ENCODE results near the gene ZNF117. TPM values are rescaled to one million over a fixed set of nuclear protein-coding genes. Genes with fewer than 3 reads are reported as not detected.

Gene ZNF117
- total RNA-seq, 1 donor from 2014 or later = 24.4 TPM

DNA sequence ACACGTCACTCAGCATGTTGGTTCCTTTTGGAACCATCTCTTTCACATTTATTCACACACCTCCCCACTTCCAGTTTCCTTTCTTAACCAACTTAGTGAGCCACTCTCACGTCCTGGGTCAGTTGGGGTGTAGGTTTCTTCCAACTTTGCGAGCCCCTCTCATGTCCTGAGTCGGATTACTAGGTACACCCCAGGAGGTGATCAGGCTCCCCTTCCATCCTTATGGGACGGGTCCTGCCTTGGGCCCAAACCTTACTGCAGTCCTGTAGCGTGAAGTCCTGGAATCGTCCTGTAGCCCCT, 8.0 kb upstream of the ZNF117 start:
- Mint-ChIP-seq H3K4me1 (ENCODE audit: unreplicated experiment) (peaks cover 7% of the 10 kb centered on the region), H3K9me3 (peaks cover 45% of the 10 kb centered on the region), H3K4me3 (peak overlapping the region; percentile 80), H3K27me3 (no peaks in the 10 kb centered on the region), H3K27ac (peak overlapping the region; percentile 90), H3K36me3 (peaks cover 75% of the 10 kb centered on the region)
- TF ChIP-seq, protein P1, sequence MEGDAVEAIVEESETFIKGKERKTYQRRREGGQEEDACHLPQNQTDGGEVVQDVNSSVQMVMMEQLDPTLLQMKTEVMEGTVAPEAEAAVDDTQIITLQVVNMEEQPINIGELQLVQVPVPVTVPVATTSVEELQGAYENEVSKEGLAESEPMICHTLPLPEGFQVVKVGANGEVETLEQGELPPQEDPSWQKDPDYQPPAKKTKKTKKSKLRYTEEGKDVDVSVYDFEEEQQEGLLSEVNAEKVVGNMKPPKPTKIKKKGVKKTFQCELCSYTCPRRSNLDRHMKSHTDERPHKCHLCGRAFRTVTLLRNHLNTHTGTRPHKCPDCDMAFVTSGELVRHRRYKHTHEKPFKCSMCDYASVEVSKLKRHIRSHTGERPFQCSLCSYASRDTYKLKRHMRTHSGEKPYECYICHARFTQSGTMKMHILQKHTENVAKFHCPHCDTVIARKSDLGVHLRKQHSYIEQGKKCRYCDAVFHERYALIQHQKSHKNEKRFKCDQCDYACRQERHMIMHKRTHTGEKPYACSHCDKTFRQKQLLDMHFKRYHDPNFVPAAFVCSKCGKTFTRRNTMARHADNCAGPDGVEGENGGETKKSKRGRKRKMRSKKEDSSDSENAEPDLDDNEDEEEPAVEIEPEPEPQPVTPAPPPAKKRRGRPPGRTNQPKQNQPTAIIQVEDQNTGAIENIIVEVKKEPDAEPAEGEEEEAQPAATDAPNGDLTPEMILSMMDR (conservative IDR thresholded peaks at IDR 0.05) = no peak
- DNase-seq (ENCODE audit: extremely low spot score, unreplicated experiment) = no peak

GRCh38 chr7:64997927-64998391, 7.1 kb upstream of the ZNF117 start:
- peak overlapping the region; percentile 90 for H3K27ac Mint-ChIP-seq
- DNase-seq (ENCODE audit: extremely low spot score, unreplicated experiment) = no peak
- peaks cover 72% of the 10 kb centered on the region for H3K36me3 Mint-ChIP-seq
- peaks cover 4% of the 10 kb centered on the region for H3K4me1 Mint-ChIP-seq (ENCODE audit: unreplicated experiment)
- peak overlapping the region; percentile 80 for H3K4me3 Mint-ChIP-seq
- H3K27me3 Mint-ChIP-seq = no peaks in the 10 kb centered on the region
- H3K9me3 Mint-ChIP-seq = peaks cover 42% of the 10 kb centered on the region
- TF ChIP-seq, protein P1 (conservative IDR thresholded peaks at IDR 0.05) = no peak

DNA sequence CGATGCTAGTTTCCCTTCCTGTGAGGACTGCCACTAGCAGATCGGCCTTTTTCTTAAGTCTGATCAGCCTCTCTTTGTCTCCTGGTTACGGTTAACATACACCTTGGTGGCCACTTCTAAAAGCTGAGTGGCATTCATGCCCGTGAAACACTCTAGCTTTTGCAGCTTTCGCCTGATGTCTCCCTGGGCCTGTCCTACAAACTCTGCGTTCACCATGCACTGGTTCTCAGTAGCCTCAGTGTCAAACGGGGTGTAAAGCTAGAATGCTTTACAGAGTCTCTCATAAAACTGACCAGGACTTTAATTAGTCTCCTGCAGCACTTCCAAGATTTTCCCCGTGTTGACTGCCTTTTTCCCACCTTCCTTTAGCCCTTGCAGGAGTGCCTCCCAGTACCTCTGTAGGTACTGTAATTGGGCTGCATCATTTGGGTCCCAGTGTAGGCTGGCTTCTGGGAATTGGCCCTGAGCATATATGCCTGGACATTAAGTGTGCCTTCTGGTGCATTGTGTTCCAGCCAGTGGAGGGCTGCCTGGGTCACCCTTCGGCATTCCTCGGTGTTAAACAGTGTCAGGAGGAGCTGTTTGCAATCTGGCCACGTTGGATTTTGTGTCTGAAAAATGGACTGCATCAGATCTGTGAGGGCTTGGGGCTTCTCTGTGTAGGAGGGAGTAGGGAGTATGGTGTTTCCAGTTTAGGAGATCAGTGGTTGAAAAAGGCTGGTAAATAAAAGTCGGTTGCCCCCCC, 6.5 kb upstream of the ZNF117 start:
- H3K4me3 Mint-ChIP-seq = no peak overlapping the region
- H3K4me1 Mint-ChIP-seq (ENCODE audit: unreplicated experiment) = peaks cover 4% of the 10 kb centered on the region
- no peak for DNase-seq (ENCODE audit: extremely low spot score, unreplicated experiment)
- TF ChIP-seq, protein P1 (conservative IDR thresholded peaks at IDR 0.05) = no peak
- H3K27me3 Mint-ChIP-seq = no peaks in the 10 kb centered on the region
- H3K27ac Mint-ChIP-seq = peak overlapping the region; percentile 90
- peaks cover 73% of the 10 kb centered on the region for H3K36me3 Mint-ChIP-seq
- peaks cover 45% of the 10 kb centered on the region for H3K9me3 Mint-ChIP-seq

DNA sequence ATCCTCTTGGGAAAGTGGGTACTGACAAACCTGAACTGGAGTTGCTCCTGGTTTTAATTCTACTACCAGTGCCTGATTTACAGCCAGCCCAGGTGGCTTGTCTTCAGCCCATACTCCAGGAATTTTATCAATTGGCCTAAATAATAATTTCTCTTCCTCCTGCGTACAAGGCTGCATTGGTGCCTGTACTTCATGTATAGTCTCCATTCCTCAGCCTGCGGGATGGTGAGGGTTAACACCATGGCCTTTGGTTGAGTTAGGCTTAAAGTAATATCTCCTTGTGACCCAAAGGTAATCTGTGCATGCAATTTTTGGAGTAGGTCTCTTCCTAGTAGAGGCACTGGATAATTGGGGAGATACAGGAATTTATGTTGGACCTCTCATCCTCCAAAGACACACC, 5.5 kb upstream of the ZNF117 start:
- peaks cover 46% of the 10 kb centered on the region for H3K9me3 Mint-ChIP-seq
- no peak overlapping the region for H3K4me3 Mint-ChIP-seq
- H3K4me1 Mint-ChIP-seq (ENCODE audit: unreplicated experiment) = peaks cover 4% of the 10 kb centered on the region
- H3K27me3 Mint-ChIP-seq = no peaks in the 10 kb centered on the region
- no peak for DNase-seq (ENCODE audit: extremely low spot score, unreplicated experiment)
- no peak overlapping the region for H3K27ac Mint-ChIP-seq
- TF ChIP-seq, protein P1 (conservative IDR thresholded peaks at IDR 0.05) = no peak
- peaks cover 75% of the 10 kb centered on the region for H3K36me3 Mint-ChIP-seq

- no peak for DNase-seq (ENCODE audit: extremely low spot score, unreplicated experiment)
- Mint-ChIP-seq H3K4me3 (no peak overlapping the region), H3K36me3 (peaks cover 73% of the 10 kb centered on the region), H3K27me3 (no peaks in the 10 kb centered on the region), H3K27ac (no peak overlapping the region), H3K4me1 (ENCODE audit: unreplicated experiment) (peaks cover 4% of the 10 kb centered on the region), H3K9me3 (peaks cover 36% of the 10 kb centered on the region)
- TF ChIP-seq, protein P1 (conservative IDR thresholded peaks at IDR 0.05) = no peak
Observed at GRCh38 chr7:64993901-64994300, 3.1 kb upstream of the ZNF117 start.
